H1 (cell line): Measurements from ENCODE around the gene UNC79. TPM values are rescaled to one million over a fixed set of nuclear protein-coding genes. Genes with fewer than 3 reads are reported as not detected.

Experiments
- ATF2 ChIP-seq: IDR thresholded peaks from 2 replicates; pipeline ENCODE4 v1.6.1; 2012; ENCODE audit warnings: low read length, inconsistent platforms
- CTCF ChIP-seq, 3 experiments: IDR thresholded peaks; 1 replicate in 2 of 3; 2 replicates in 1 of 3; pipeline versions ENCODE4 v1.5.1 to v1.6.1; 2011; ENCODE audit warnings: low read length in 3 of 3, mild to moderate bottlenecking in 3 of 3, inconsistent platforms in 2 of 3, low read depth in 1 of 3, moderate library complexity in 1 of 3; ENCODE audit not compliant: insufficient read depth in 1 of 3; ENCODE audit errors: control extremely low read depth in 1 of 3
- EP300 ChIP-seq, 2 experiments: IDR thresholded peaks; 1 replicate in 1 of 2; 2 replicates in 1 of 2; pipeline ENCODE4 v1.6.1; 2011 to 2012; ENCODE audit warnings: low read depth in 2 of 2, low read length in 2 of 2, mild to moderate bottlenecking in 2 of 2, borderline replicate concordance in 1 of 2, inconsistent platforms in 1 of 2, moderate library complexity in 1 of 2
- HDAC2 ChIP-seq, 2 experiments: fragments of 300-600 bp in 1 of 2; sonication (generic) in 1 of 2; IDR thresholded peaks; 2 replicates each; pipeline ENCODE4 v1.6.1; 2011 to 2012; ENCODE audit warnings: low read depth in 2 of 2, low read length in 2 of 2, mild to moderate bottlenecking in 2 of 2, moderate library complexity in 2 of 2, borderline replicate concordance in 1 of 2, inconsistent platforms in 1 of 2
- RNF2 ChIP-seq: fragments of 200-900, 300-1000 bp; sonication (generic); IDR thresholded peaks from 2 replicates; pipeline ENCODE4 v1.7.1; 2016; ENCODE audit warnings: borderline replicate concordance, low read depth, mild to moderate bottlenecking, antibody characterized with exemption, low read length; ENCODE audit not compliant: poor library complexity, severe bottlenecking; ENCODE audit errors: missing control alignments
- SIX5 ChIP-seq: IDR thresholded peaks from 2 replicates; pipeline ENCODE4 v1.6.1; 2011; ENCODE audit warnings: mild to moderate bottlenecking, low read depth, low read length
- SP2 ChIP-seq: IDR thresholded peaks from 2 replicates; pipeline ENCODE4 v1.6.1; 2012; ENCODE audit warnings: mild to moderate bottlenecking, low read length, inconsistent platforms
- ZNF274 ChIP-seq: IDR thresholded peaks from 2 replicates; pipeline ENCODE4 v1.7.0; 2012; ENCODE audit warnings: low read length, borderline replicate concordance; ENCODE audit errors: extremely low read depth
- polyA plus RNA-seq, 7 experiments: library from polyadenylated mRNA; depleted of rRNA in 3 of 7; stranded (reverse) in 5 of 7; unstranded in 2 of 7; fragments of >200 nt in 5 of 7; fragments of 200-250 nt in 2 of 7; gene quantifications; 1 replicate in 5 of 7; 2 replicates in 1 of 7; 4 replicates in 1 of 7; pipeline versions ENCODE4 v1.2.1 to v1.2.3, GENCODE V29; 2011 to 2013; ENCODE audit warnings: missing spikeins in 2 of 7, mixed read lengths in 2 of 7
- total RNA-seq: library from RNA; stranded (reverse); fragmentation: NEBNext Ultra II Directional; extraction: Animal tissue kit (Norgen Biotek cat#: 25700); gene quantifications from 2 replicates; pipeline ENCODE4 v1.2.1, GENCODE V29; 2021

Gene UNC79
- total and polyA plus RNA-seq, 2 of the 8 experiments (the other 6 are each of a cell fraction or from before 2014, with no cell fraction given) = 1.8 to 2.3 TPM

GRCh38 chr14:93645200-93645599, 214.5 kb downstream of the UNC79 start (continued):
- TF ChIP-seq CTCF (IDR thresholded peaks at IDR 0.05; ENCODE audit: control extremely low read depth in 1 of 3, insufficient read depth in 1 of 3, low read depth in 1 of 3, low read length in 3 of 3) (no peak), EP300 (IDR thresholded peaks at IDR 0.05; ENCODE audit: borderline replicate concordance in 1 of 2, low read depth in 2 of 2, low read length in 2 of 2) (no peak), RNF2 (no peak), SIX5 (no peak), SP2 (no peak), ATF2 (no peak), ZNF274 (no peak), HDAC2 (IDR thresholded peaks at IDR 0.05; ENCODE audit: borderline replicate concordance in 1 of 2, low read depth in 2 of 2, low read length in 2 of 2) (no peak)
